Progenitor cell of endocrine pancreas (in vitro differentiated cells): ENCODE measurements around the gene C6orf120. TPM values are rescaled to one million over a fixed set of nuclear protein-coding genes. Genes with fewer than 3 reads are reported as not detected.

Experiments
- DNase-seq: peaks from one replicate; pipeline ENCODE4 v3.0.0; 2021; ENCODE audit warnings: low spot score; ENCODE audit not compliant: unreplicated experiment
- H3K27ac Mint-ChIP-seq: 2 replicates; pipeline ENCODE4 v1.8.0; 2021; ENCODE audit warnings: mild to moderate bottlenecking, moderate library complexity, mixed read lengths
- H3K27me3 Mint-ChIP-seq: 2 replicates; pipeline ENCODE4 v1.8.0; 2021; ENCODE audit warnings: mixed read lengths
- H3K36me3 Mint-ChIP-seq: 2 replicates; pipeline ENCODE4 v1.8.0; 2022; ENCODE audit warnings: mixed read lengths; ENCODE audit not compliant: insufficient read depth
- H3K4me1 Mint-ChIP-seq: 2 replicates; pipeline ENCODE4 v1.8.0; 2021; ENCODE audit warnings: low read depth, mixed read lengths
- H3K4me3 Mint-ChIP-seq: 2 replicates; pipeline ENCODE4 v1.8.0; 2021; ENCODE audit warnings: low read depth, mild to moderate bottlenecking, moderate library complexity, mixed read lengths
- H3K9me3 Mint-ChIP-seq: 2 replicates; pipeline ENCODE4 v1.8.0; 2021; ENCODE audit warnings: low read depth, mixed read lengths
- CTCF ChIP-seq: fragments of 200-600 bp; sonication (generic); IDR thresholded peaks from one replicate; pipeline ENCODE4 v1.5.0; 2021; ENCODE audit warnings: antibody characterized with exemption, mild to moderate bottlenecking; ENCODE audit not compliant: unreplicated experiment
- total RNA-seq: library from RNA; stranded (reverse); gene quantifications from 2 replicates; pipeline ENCODE4 v1.2.1, GENCODE V29; 2021

Gene C6orf120
- total RNA-seq, 1 donor from 2014 or later = 25.3 TPM

DNA sequence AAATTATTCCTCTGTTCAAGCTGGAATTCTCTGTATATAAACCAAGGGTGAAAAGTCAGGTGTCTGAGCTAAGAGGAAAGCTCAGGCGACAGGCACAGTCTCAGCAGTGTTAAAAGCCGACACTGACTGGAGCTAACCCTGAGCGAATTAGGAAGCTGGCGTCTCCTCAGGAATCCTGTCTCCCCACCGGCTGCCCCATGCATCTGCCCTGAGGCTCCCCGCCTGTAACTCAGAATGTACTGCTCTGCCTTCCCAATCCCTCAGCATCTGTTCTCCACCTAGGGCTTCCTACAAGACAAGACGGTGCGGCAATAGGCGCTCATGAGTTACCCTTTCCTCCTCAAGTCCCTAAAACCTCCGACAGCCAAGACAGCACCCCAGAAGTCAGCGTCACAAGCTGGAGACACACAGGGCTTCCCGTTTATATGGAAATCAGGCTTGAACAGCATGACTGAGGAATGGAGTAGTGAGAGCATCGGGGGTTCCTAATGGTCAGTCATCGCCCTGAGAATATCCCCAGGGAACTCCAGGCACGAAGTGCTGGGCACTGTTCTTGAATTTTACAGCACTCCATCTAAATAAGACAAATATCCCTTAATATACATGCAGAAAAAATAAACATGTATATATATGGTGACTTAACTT, 33.6 kb upstream of the C6orf120 start:
- TF ChIP-seq CTCF = no peak
- no peak overlapping the region for H3K27ac Mint-ChIP-seq
- H3K9me3 Mint-ChIP-seq = no peaks in the 10 kb centered on the region
- H3K36me3 Mint-ChIP-seq = peaks cover 14% of the 10 kb centered on the region
- no peaks in the 10 kb centered on the region for H3K27me3 Mint-ChIP-seq
- DNase-seq = no peak
- no peaks in the 10 kb centered on the region for H3K4me1 Mint-ChIP-seq
- H3K4me3 Mint-ChIP-seq = no peak overlapping the region

- no peak overlapping the region for H3K4me3 Mint-ChIP-seq
- TF ChIP-seq CTCF = no peak
- DNase-seq = no peak
- no peaks in the 10 kb centered on the region for H3K4me1 Mint-ChIP-seq
- no peaks in the 10 kb centered on the region for H3K27me3 Mint-ChIP-seq
- H3K27ac Mint-ChIP-seq = no peak overlapping the region
- peaks cover 12% of the 10 kb centered on the region for H3K36me3 Mint-ChIP-seq
- no peaks in the 10 kb centered on the region for H3K9me3 Mint-ChIP-seq
Measured at GRCh38 chr6:169669147-169669546, 32.8 kb upstream of the C6orf120 start.

DNA sequence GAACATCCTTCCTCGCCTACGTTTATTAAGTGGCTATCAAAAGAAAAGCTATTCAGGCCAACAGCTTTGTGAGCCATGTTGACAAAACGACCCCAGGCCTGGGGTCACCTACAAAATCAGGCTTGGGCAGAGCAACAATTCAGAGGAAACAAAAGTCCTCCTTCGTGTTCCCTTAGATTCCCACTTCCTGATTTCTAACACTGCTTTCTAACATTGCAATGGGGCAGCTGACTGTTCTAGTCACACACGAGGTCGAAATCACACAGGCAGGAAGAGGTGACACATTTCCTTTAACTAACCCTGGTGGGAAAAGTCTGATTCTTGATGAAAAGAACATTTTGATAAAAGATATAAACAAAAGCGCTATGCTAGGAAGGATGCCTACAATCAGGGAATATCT, 32.0 kb upstream of the C6orf120 start:
- Mint-ChIP-seq H3K4me1 (no peaks in the 10 kb centered on the region), H3K9me3 (no peaks in the 10 kb centered on the region), H3K27me3 (no peaks in the 10 kb centered on the region), H3K4me3 (no peak overlapping the region), H3K27ac (no peak overlapping the region), H3K36me3 (peaks cover 18% of the 10 kb centered on the region)
- no peak for DNase-seq
- TF ChIP-seq CTCF = no peak

DNA sequence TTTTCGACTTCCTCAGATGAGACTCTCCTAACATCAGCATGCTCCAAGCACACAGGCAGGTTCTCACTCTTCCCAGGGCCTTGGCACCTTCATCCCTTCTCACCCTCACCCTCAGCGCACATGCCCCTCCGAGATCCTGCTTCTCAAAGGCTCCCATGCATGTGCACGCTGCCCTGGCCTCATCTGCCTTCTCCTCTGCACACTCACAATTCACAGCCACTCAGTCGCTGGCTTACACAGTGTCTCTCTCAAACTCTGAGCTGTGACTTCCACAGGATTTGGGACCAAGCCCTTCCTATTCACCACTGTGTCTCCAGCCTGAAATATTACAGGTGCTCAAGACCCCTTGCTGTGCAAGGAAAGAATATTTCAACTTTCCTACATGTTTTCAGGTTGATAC, 30.4 kb upstream of the C6orf120 start:
- H3K27ac Mint-ChIP-seq = peak overlapping the region; percentile 44
- H3K27me3 Mint-ChIP-seq = no peaks in the 10 kb centered on the region
- no peak for TF ChIP-seq CTCF
- no peaks in the 10 kb centered on the region for H3K4me1 Mint-ChIP-seq
- H3K9me3 Mint-ChIP-seq = no peaks in the 10 kb centered on the region
- DNase-seq = no peak
- peaks cover 23% of the 10 kb centered on the region for H3K36me3 Mint-ChIP-seq
- H3K4me3 Mint-ChIP-seq = no peak overlapping the region

- peaks cover 9% of the 10 kb centered on the region for H3K4me1 Mint-ChIP-seq
- no peak overlapping the region for H3K27ac Mint-ChIP-seq
- no peak for TF ChIP-seq CTCF
- H3K4me3 Mint-ChIP-seq = no peak overlapping the region
- H3K9me3 Mint-ChIP-seq = no peaks in the 10 kb centered on the region
- peaks cover 37% of the 10 kb centered on the region for H3K36me3 Mint-ChIP-seq
- no peaks in the 10 kb centered on the region for H3K27me3 Mint-ChIP-seq
- no peak for DNase-seq
Measured at GRCh38 chr6:169675011-169675410, 26.9 kb upstream of the C6orf120 start.
